Calu3 (cell line): ENCODE results near the gene RPUSD1. TPM values are rescaled to one million over a fixed set of nuclear protein-coding genes. Genes with fewer than 3 reads are reported as not detected.

Source experiments
- BruUV-seq: library from RNA; stranded (reverse); fragments of 400-500 nt; replicated peaks from 2 replicates; lab custom pipeline; 2021; lab: Mats Ljungman, UMichigan
- CTCF ChIA-PET: fragments of 300-600 bp; sonication (Branson Sonifier 250); formaldehyde crosslinking; loops from one replicate; lab custom pipeline; 2022; ENCODE audit warnings: antibody characterized with exemption; lab: Charles Lee
- DNase-seq: peaks from one replicate; pipeline ENCODE4 v3.0.0; 2022
- H3K27ac Mint-ChIP-seq: one replicate; pipeline ENCODE4 v1.8.0; 2022; ENCODE audit warnings: mixed read lengths; ENCODE audit not compliant: unreplicated experiment
- H3K27me3 Mint-ChIP-seq: one replicate; pipeline ENCODE4 v1.8.0; 2022; ENCODE audit warnings: mixed read lengths; ENCODE audit not compliant: unreplicated experiment
- H3K36me3 Mint-ChIP-seq: one replicate; pipeline ENCODE4 v1.8.0; 2022; ENCODE audit warnings: mild to moderate bottlenecking, moderate library complexity, mixed read lengths; ENCODE audit not compliant: insufficient read depth, unreplicated experiment
- H3K4me1 Mint-ChIP-seq: one replicate; pipeline ENCODE4 v1.8.0; 2022; ENCODE audit warnings: mild to moderate bottlenecking, low read depth, mixed read lengths; ENCODE audit not compliant: unreplicated experiment
- H3K4me3 Mint-ChIP-seq: one replicate; pipeline ENCODE4 v1.8.0; 2022; ENCODE audit warnings: mild to moderate bottlenecking, low read depth, moderate library complexity, mixed read lengths; ENCODE audit not compliant: unreplicated experiment
- H3K9me3 Mint-ChIP-seq: one replicate; pipeline ENCODE4 v1.8.0; 2022; ENCODE audit warnings: low read depth, mixed read lengths; ENCODE audit not compliant: unreplicated experiment
- CTCF ChIP-seq: fragments of 200-600 bp; IDR thresholded peaks from one replicate; pipeline ENCODE4 v1.8.0; 2022; ENCODE audit warnings: antibody characterized with exemption; ENCODE audit not compliant: unreplicated experiment
- intact Hi-C: fragments of 100-400 bp; cut with micrococcal nuclease; formaldehyde crosslinking; loops from one replicate; pipeline ENCODE4 v1.10.0; 2022; ENCODE audit not compliant: unreplicated experiment
- total RNA-seq: library from RNA; stranded (reverse); gene quantifications from 2 replicates; pipeline ENCODE4 v1.2.3, GENCODE V29; 2022

Gene RPUSD1
- total RNA-seq, 1 experiment from 2014 or later = 47.5 TPM

GRCh38 chr16:764184-764750, 23.9 kb downstream of the RPUSD1 start:
- no TSS peak for BruUV-seq
- CTCF ChIA-PET = no interaction called here
- H3K4me1 Mint-ChIP-seq = peaks cover 23% of the 10 kb centered on the region
- intact Hi-C loops = no loop called here
- no peak for DNase-seq
- peak overlapping the region; percentile 36 for H3K27ac Mint-ChIP-seq
- H3K4me3 Mint-ChIP-seq = no peak overlapping the region
- H3K36me3 Mint-ChIP-seq = peaks cover 9% of the 10 kb centered on the region
- peaks cover 13% of the 10 kb centered on the region for H3K27me3 Mint-ChIP-seq
- no peaks in the 10 kb centered on the region for H3K9me3 Mint-ChIP-seq
- no peak for TF ChIP-seq CTCF

GRCh38 chr16:763369-764183, 24.6 kb downstream of the RPUSD1 start:
- intact Hi-C loops = no loop called here
- Mint-ChIP-seq H3K4me1 (peaks cover 23% of the 10 kb centered on the region), H3K36me3 (peaks cover 9% of the 10 kb centered on the region), H3K9me3 (no peaks in the 10 kb centered on the region), H3K4me3 (no peak overlapping the region), H3K27ac (peak overlapping the region; percentile 36), H3K27me3 (peaks cover 13% of the 10 kb centered on the region)
- no peak for TF ChIP-seq CTCF
- CTCF ChIA-PET = no interaction called here
- no peak for DNase-seq
- no TSS peak for BruUV-seq

- peaks cover 5% of the 10 kb centered on the region for H3K36me3 Mint-ChIP-seq
- H3K9me3 Mint-ChIP-seq = no peaks in the 10 kb centered on the region
- CTCF ChIA-PET = no interaction called here
- no peak for TF ChIP-seq CTCF
- intact Hi-C loops = no loop called here
- H3K4me3 Mint-ChIP-seq = no peak overlapping the region
- H3K27me3 Mint-ChIP-seq = peaks cover 20% of the 10 kb centered on the region
- DNase-seq = no peak
- BruUV-seq = no TSS peak
- peaks cover 23% of the 10 kb centered on the region for H3K4me1 Mint-ChIP-seq
- H3K27ac Mint-ChIP-seq = no peak overlapping the region
Measured at GRCh38 chr16:762595-763268, 25.4 kb downstream of the RPUSD1 start.

GRCh38 chr16:761625-762513, 26.3 kb downstream of the RPUSD1 start:
- peaks cover 23% of the 10 kb centered on the region for H3K4me1 Mint-ChIP-seq
- H3K9me3 Mint-ChIP-seq = no peaks in the 10 kb centered on the region
- BruUV-seq = no TSS peak
- no peak for DNase-seq
- H3K27me3 Mint-ChIP-seq = peaks cover 29% of the 10 kb centered on the region
- peak overlapping the region; percentile 55 for H3K4me3 Mint-ChIP-seq
- TF ChIP-seq CTCF = no peak
- H3K36me3 Mint-ChIP-seq = peaks cover 5% of the 10 kb centered on the region
- CTCF ChIA-PET = interaction anchor here (0.9 to 1.3 kb wide), 4 partner anchors 11 to 42 kb away, joined by 3 to 5 read pairs (median 4); partner anchors contain the start of gene CIAO3
- H3K27ac Mint-ChIP-seq = no peak overlapping the region
- intact Hi-C loops = no loop called here
